CD4-positive, alpha-beta T cell treated with Interleukin-17A for 4 hours (primary cell): Measurements from ENCODE around the gene ADGRE2.
"Not testable (repeated sequence)": the region's sequence is repeated elsewhere in the genome, so short reads cannot be mapped to it uniquely, and the experiment has no call there.

ENCODE experiments used
- DNase-seq: peaks from one replicate; pipeline ENCODE4 v3.0.0-alpha.2; 2020; ENCODE audit warnings: mixed read lengths

Gene ADGRE2

DNA sequence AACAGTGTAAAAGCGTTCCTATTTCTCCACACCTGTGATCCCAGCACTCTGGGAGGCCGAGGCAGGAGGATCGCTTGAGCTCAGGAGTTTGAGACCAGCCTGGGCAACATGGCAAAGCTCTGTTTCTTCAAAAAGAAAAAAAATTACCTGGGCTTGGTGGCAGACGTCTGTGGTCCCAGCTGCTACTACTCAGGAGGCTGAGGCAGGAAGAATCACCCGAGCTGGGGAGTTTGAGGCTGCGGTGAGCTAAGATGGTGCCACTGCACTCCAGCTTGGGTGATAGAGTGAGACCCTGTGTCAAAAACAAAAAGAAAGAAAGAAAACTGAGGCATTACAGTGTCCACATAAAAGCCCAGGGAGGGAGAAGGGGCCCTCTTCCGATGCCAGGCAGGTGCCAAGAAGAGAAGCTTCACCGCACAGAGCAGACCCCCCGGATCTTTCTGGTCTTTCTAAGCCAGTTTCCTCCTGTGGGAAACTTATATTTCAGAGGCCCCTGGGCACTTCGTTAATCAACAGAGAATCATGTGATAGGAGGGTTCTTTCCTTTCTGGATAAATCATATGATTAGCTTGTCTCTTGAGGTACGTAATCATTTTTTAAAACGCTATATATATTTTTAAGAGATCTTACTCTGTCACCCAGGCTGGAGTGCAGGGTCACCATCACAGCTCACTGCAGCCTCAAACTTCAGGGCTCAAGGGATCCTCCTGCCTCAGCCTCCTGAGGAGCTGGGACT is at the start of gene ADGRE2:
ADGRE2 (minus strand) TSS at position 451 of the 736 bp plus-strand sequence. CDS start 1,804 bp downstream, outside the sequence.
- not testable (repeated sequence) for DNase-seq

DNA sequence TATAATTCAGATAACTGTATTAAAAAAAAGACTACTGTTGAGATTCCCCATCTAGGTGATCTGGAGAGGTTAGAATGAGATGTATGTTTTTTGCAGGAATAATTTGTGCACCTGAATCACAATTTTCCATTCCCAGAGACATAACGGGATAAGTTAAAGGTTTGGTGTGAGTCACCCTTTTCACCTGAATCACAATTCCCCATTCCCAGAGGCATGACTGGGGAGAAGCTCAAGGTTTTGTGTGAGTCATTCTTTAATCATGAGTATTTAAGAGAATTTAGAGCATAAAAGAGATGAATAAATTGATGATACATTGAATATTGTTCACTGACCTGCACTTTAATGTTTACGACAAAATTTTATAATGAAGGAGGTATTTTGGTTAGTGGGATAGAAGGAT is 47.6 kb upstream of the ADGRE2 start:
- DNase-seq = no peak

DNA sequence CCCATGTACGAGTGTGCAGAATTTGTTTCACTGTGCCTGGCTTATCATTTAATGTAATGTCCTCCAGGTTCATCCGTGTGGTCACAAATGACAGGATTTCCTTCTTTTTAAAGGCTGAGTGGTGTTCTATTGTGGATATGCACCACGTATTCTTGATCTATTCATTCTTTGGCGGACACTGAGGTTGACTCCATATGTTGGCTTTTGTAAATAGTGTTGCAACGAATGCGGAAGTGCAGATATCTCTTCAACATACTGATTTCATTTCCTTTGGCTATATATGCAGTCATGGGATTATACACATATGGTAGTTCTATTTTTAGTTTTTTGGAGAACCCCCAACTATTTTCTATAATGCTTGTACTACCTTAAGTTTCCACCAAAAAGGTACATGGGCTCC is 43.6 kb upstream of the ADGRE2 start:
- DNase-seq = no peak

DNA sequence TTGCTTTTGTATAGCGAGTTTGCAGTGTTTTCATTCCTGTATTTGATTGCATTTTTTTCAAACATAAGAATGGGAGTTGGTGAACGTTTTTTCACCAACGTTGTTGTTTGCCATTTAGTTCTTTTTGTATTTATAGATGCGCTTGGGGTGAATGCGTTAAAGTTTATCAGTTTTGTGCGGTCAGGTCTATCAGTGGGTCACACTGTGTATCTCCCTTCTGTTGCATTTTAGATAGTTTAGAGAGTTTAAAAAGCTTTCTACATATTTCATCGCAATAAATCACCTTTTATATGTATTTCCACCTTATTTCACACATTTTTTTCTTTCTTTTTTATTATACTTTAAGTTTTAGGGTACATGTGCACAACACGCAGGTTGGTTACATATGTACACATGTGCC is 40.2 kb upstream of the ADGRE2 start:
- DNase-seq = no peak

DNA sequence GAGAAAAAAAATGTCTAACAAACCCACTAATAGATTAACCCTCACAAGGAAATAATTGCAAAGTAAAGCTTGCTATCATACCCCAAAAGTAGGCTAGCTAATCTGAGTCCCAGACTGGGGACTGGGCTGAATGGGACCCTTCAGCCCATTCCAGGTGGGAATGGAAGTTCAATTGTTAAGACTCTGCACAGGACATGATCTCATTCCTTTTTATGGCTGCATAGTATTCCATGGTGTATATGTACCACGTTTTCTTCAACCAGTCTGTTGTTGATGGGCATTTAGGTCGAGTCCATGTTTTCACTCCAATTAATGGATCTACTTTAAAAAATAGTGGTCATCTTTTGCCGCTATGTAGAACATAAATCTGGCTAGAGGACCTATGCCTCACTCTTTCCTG is 38.7 kb upstream of the ADGRE2 start:
- DNase-seq = no peak

DNA sequence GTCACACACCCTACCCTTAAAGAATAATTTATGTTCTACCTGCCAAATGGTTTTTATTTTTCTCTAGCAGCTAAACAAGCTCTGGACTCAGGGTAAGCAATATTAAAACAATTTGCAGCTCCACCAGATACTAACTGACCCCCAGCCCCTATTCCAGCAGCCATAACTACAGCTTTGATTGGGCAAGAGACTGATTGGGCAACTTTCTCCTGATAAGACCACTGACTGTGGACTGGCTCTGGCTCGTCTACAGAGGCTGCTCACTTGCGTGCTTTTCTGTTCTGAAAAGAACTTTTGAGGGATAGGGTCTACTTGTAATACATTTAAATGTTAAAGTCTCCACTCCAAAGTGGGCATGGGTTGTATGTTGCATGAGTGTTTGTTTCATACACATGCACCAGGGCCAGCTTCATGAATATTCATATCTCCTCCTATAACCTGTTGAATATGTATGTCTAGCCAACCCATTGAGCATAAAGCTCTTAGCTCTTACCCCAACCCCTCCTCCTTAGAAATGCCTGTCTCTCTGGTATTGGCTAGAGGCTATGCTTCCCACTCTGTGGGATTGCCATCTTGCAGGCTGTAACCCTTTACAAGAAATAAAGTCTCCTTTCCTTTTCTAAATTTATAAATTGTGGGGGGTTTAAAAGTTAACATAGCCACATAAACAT is 36.8 kb upstream of the ADGRE2 start:
- DNase-seq = no peak

DNA sequence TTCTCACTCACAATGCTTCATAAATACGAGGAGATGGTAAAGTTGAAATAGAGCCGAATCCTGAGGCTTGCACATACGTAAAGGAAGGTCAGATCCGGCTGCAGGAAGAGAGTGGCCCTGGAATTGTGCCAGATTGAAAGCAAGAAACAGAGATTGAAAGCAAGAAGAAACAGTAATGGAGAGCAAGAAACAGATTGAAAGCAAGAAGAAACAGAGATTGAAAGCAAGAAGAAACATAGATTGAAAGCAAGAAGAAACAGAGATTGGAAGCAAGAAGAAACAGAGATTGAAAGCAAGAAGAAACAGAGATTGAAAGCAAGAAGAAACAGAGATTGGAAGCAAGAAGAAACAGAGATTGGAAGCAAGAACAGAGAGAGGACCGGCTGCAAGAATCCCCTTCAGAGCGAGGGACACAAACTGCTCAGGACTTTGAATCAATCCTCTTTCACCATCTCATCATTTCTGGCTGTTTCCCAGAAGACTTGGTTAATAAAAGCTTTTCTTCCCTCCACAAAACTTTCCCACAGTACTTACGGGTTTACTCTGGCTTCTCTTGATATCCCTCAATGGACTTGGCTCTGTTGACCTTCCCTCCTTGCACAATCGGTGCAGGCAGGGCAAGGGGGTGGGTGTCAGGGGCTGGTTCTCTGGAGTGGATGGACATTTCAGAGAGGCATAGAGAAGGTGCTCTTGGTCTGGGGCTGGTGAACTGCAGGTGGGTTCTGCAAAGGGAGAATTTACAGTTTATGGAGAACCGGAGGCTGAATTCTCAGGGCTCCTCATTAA is 31.1 kb upstream of the ADGRE2 start:
- DNase-seq = no peak

DNA sequence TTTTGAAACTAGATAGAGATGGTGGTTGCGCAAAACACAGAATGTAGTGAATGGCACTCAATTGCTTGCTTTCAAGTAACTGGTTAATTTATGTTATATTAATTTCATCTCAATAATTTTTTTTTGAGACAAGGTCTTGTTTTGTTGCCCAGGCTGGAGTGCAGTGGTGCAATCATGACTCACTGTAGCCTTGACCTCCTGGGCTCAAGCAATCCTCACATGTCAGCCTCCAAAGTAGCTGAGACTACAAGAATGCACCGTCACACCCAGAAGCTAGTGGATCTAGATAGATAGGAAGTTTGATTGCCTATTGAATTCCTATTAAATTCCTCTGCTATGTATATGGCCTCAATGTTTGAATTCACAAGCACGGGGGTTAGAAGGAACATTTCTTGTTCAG is 26.4 kb upstream of the ADGRE2 start:
- no peak for DNase-seq

DNA sequence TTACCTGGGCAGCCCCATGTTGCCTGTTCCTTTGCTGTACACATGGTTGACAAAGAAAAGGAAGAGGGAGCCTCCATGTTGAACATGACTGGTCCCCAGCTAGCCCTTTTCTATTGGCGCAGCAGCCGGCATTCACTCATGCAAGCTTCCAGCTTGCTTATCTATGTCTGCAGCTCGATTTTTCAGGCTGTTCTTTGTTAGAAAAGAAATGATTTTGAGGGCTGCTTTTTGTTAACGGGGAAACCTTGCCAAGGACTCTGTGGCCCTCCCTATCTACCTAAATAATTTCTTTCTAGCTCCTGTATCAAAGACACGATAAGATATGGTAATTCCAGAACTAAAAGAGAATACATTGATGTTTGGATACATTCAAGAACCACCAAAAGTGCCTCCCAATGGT is 20.4 kb upstream of the ADGRE2 start:
- no peak for DNase-seq

DNA sequence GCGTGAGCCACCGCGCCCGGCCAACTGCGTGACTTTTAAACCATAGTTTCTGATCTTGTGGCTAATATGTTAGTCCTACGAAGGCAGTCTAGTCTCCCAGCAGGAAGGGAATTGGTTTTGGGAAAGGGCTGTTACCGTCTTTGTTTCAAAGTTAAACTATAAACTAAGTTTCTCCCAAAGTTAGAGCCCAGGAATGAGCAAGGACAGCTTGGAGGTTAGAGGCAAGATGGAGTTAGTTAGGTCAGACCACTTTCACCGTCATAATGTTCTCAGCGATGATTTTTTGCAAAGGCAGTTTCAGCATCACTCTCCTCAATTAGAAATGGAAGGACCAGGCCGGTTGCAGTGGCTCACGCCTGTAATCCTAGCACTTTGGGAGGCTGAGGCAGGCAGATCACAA is 17.7 kb upstream of the ADGRE2 start:
- DNase-seq = no peak

DNA sequence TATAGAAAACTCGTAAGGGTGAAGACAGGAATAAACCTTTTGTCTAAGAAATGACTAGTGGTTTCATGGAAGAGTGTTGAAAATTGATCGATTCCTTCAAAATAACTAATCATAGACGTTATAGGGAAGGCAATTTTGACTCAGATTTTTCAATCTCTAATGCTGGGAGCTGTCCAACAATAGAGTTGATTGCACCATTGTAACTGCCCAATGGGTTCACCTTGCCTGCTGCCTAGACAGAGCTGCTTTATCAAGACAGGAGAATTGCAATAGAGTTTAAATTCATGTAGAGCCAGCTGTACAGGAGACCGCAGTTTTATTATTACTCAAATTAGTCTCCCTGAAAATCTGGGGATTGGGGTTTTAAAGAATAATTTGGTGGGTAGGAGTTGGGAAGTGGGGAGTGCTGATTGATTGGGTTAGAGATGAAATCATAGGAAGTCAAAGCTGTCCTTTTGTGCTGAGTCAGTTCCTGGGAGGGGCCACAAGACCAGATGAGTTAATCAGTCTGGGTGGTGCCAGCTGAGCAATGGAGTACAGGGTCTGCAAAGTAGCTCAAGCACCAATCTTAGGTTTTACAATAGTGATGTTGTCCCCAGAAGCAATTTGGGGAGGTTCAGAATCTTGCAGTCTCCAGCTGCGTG is 16.8 kb upstream of the ADGRE2 start:
- no peak for DNase-seq

DNA sequence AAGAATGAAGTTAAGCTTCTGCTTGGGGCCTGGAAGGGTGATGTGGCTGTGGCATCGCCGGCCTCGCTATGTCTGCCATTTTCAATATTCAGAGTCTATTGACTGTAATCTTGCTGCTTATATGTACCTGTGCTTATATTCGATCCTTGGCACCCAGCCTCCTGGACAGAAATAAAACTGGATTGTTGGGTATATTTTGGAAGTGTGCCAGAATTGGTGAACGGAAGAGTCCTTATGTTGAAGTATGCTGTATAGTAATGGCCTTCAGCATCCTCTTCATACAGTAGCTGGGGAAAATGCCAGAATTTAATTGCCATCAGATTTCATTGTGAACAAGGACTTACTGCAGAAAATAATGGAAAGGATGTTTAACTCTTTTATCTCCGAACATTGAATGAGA is 13.9 kb upstream of the ADGRE2 start:
- not testable (repeated sequence) for DNase-seq

DNA sequence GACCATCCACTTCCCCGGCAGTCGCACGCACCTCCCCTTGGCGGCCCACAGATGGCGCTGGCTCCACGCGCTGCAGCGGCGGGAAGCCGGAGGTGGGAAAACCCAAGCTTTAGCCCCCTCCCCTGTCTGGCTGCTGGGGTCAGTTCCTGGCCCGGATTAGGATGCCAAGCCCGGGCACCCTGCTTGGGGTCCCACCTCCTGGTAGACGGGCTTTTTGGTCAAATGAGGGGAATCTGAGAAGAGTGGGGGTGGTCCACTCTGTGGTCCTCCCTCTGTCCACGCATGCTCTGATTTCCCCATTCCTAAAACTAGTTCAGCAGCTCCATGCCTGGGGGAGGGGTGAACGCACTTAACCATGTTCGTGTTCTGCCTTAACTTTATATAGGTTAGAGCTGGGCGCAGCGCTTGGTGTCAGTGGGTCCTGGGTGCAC is 8.1 kb upstream of the ADGRE2 start:
- DNase-seq = peak; percentile 11

DNA sequence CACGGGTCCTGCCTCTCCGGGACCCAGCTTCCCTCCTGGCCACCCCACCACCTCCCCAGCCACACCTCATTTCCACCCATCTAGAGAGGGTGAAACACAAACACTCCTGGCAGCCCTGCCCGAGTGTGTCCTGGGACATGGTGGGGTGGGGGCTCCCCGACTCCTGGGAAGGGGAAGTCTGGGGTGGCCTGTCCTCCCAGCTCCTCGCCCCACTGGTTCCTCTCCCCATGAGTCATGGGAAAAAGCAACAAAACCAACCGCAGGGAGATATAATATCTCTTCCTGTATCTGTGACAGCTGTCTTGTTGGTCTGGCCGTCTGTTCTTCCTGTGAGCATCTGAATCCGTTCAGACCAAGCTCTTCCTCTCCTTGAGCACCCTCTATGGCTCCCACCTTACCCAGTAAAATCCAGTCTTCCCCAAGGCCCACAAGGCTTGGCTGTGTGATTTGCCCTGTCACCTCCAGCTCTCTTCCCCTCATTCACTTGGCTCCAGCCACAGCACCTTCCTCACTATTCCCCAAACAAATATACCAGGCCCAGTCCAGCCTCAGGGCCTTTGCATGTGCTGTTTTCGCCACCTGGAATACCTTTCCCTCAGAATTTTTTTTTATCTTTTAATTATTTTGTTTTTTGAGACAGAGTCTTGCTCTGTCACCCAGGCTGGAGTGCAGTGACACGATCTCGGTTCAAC is 6.9 kb upstream of the ADGRE2 start:
- DNase-seq = not testable (repeated sequence)

DNA sequence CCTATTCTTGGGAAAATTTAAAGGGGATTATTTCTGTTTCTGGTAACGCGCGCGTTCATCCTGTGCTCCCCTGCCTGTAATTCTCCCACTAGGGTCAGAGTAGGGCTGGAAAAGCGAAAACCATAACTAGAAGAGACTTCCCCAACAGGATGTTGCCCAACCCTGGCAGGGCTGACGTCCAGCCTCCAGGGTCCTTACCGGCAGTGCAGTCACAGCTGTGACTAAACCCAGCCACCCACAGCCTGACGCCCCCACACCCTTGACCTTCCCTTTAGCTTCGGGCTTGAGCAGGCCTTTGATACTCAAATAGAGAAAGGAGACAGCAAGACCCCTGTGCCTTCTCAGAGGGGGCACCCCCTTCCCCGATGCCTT is 6.4 kb upstream of the ADGRE2 start:
- not testable (repeated sequence) for DNase-seq

DNA sequence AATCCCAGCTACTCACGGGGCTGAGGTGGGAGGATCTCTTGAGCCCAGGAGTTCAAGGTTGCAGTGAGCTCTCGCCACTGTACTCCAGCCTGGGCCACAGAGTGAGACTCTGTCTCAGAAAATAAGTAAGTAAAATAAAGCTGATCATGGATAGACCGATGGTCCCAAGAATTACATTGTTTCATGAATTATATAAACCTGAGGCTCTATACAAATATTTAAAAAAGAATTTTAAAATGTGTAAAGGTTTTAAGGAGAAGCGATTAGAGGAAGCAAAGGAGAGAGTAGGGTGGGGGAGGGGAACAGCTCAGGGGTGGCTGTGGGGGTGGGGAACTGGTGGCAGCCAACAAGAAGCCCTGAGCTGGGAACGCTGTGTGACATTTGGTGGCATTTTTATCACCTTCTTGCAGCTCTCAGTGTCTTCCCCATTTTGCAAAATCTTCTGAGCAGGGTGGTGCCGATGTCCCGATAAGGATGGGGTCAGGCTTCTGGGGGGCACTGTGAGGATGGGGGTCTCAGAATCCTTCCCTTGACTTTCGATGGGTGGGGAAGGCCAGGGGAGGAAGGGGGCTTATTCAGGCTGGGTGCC is 5.1 kb upstream of the ADGRE2 start:
- DNase-seq = not testable (repeated sequence)

DNA sequence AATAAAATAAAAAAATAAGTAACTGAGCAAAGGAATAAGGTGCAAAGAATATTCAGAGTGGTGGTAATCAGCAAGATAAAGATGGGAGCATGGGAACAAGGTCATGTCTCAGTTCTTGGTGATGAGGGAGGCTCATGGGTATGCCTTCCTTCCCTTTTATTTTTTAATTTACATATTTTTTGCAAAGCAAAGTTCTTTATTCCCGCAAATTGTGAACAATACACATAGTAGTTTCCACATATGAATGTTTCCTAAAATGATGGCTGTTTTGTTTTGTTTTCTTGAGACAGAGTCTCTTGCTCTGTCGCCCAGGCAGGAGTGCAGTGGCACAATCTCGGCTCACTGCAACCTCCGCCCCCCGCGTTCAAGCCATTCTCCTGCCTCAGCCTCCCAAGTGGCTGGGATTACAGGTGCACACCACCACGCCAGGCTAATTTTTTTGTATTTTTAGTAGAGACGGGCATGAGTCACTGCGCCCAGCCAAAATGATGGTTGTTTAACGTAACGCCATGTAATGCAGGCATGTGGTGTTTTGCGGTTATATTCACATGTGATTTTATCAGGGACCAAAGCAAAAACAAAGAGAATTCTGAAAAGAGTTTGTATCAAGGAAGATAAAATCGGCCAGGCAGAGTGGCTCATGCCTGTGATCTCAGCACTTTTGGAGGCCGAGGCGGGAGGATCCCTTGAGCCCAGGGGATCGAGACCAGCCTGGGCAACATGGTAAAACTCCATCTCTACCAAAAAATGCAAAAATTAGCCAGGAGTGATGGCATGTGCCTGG is 4.5 kb upstream of the ADGRE2 start:
- no peak for DNase-seq

DNA sequence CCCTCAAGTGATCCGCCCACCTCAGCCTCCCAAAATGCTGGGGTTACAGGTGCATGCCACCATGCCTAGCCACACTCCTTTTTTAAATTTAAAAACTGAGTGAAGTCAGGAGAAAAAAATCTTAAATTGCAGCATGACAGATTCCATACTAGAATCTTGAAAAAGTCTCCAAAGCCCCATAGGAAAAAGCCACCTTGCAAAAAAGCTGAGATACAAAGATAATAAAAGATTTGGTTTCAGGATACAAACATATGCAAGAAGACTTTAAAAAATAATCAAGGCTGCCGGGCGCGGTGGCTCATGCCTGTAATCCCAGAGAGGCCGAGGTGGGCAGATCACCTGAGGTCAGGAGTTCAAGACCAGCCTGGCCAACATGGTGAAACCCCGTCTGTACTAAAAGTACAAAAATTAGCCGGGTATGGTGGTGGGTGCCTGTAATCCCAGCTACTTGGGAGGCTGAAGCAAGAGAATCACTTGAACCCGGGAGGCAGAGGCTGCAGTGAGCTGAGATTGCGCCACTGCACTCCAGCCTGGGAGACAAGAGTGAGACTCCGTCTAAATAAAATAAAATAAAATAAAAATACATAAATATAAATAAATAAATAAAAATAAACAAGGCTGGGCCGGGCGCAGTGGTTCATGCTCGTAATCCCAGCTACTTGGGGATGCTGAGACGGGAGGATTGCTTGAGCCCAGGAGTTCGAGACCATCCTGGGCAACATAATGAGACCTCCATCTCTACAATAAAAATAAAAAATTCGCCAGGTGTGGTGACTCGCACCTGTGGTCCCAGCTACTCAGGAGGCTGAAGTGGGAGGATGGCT is 3.6 kb upstream of the ADGRE2 start:
- DNase-seq = not testable (repeated sequence)

DNA sequence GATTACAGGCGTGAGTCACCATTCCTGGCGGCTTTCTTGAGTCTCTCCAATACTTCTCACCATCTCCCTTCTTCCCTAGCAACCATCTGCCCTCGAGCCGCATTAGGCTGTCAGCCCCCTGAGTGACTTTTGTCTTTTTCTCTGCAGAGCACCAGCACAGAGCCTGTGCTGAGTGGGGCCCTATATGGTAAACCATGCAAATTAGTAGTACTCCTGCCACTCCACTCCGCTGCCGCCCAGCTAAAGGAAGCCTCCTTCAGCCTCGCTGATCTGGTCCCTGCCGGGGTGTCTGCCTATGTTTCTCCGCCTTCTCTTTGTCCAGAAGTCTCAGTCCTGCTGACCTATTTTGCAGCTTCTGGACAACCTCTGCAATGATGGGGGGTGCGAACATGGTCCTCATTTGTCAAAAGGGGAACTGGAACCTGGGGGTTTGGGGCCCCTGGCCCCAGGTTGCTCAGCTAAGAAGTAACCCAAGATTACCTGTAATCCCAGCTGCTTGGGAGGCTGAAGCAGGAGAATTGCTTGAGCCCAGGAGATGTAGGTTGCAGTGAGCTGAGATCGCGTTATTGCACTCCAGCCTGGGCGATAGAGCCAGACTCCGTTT is 2.4 kb upstream of the ADGRE2 start:
- not testable (repeated sequence) for DNase-seq

DNA sequence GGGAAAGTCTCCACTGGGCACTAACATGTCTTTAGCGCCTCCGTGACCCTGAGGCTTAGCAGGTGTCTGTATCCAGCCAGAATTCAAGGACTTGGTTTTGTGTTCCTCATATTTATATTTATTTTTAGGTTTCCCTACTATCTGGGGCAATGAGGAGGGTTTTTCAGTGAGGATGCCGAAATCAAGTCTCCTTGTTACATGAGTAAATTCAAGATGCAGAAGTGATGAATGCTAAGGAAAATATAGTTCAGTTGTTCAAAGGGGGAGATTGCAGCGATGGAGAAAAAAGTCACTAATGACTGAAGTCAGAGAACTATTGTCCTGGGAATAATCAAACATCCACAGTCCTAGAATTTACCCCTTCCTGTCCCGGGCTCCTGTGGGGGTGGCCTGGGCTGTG is 791 bp upstream of the ADGRE2 start:
- DNase-seq = no peak
